AG04450 (cell line): ENCODE measurements around the gene RAPGEF2. TPM values are rescaled to one million over a fixed set of nuclear protein-coding genes. Genes with fewer than 3 reads are reported as not detected.

Experiments used
- CTCF ChIA-PET: fragments of 300-600, 350-600 bp; formaldehyde crosslinking; extraction: SDS; loops from one replicate; lab custom pipeline; 2022; ENCODE audit warnings: antibody characterized with exemption, inconsistent platforms; lab: Charles Lee
- POLR2A ChIA-PET: fragments of 350-600 bp; formaldehyde crosslinking; extraction: SDS; loops from one replicate; lab custom pipeline; 2021; ENCODE audit warnings: antibody characterized with exemption, inconsistent platforms; lab: Yijun Ruan, JAX
- DNase-seq: peaks from one replicate; pipeline ENCODE4 v3.0.0-alpha.2; 2011; ENCODE audit warnings: low read depth, low spot score
- H3K27ac ChIP-seq: one replicate; pipeline ENCODE4 v1.5.1; 2012; ENCODE audit warnings: low read depth, low read length, control low read depth
- H3K27me3 ChIP-seq: one replicate; pipeline ENCODE4 v1.6.0; 2012; ENCODE audit warnings: low read length; ENCODE audit not compliant: control insufficient read depth, insufficient read depth
- H3K4me3 ChIP-seq: 2 replicates; pipeline ENCODE4 v1.5.1; 2011; ENCODE audit warnings: mild to moderate bottlenecking, low read depth, low read length, control low read depth
- H3K9me3 ChIP-seq: 2 replicates; pipeline ENCODE4 v1.5.1; 2012; ENCODE audit warnings: low read length; ENCODE audit not compliant: control insufficient read depth, insufficient read depth
- polyA plus RNA-seq: library from polyadenylated mRNA; depleted of rRNA; stranded (reverse); fragments of >200 nt; gene quantifications from 2 replicates; pipeline ENCODE4 v1.2.3, GENCODE V29; 2011
- TF ChIP-seq, protein P1 (sequence below): IDR thresholded peaks from 2 replicates; pipeline ENCODE4 v1.5.1; 2011; ENCODE audit warnings: low read depth, low read length, control low read depth, inconsistent platforms

Gene RAPGEF2
- polyA plus RNA-seq, 1 experiment, result 51.5 TPM

DNA sequence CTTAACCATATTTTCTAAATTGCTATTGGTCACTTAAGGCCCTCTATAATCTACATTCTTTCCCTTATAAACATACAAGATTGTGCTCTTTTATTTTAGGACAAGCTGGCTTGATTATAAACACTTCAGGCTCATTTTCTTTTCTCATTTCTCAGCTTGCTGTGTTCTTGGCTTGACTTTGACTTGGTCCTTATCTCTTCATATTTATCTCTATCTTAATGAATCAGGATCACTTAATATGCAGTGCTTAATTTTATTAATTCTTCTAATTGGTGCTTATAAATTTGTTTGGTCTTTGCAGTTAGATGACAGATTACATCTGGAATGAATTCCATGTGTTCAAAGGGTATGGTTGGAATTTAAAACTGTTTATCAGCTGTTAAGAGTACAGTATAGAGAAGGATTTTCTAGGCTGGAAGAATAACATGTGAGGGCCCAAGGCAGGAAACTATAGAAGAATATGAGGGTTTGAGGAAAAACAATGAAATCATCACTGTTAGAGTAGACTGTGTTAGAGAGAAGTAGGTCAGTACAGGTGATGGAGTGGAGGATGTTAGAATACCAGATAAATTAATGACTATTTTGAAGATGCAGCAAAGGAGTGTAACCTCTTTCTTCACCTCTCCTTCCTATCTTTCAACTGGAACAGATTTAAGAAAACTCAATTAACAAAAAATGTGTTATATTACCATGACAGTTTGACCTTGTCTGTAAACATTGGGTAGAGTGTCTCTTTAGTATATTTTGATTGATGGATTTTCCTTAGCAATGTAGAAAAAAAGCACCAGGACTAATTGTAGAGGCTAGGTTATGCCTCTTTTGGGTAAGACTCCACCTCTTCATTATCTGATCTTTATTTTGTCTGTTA is 169.6 kb downstream of the RAPGEF2 start:
- POLR2A ChIA-PET, result no interaction called here
- H3K27ac ChIP-seq, result no peak overlapping the region
- TF ChIP-seq, protein P1, sequence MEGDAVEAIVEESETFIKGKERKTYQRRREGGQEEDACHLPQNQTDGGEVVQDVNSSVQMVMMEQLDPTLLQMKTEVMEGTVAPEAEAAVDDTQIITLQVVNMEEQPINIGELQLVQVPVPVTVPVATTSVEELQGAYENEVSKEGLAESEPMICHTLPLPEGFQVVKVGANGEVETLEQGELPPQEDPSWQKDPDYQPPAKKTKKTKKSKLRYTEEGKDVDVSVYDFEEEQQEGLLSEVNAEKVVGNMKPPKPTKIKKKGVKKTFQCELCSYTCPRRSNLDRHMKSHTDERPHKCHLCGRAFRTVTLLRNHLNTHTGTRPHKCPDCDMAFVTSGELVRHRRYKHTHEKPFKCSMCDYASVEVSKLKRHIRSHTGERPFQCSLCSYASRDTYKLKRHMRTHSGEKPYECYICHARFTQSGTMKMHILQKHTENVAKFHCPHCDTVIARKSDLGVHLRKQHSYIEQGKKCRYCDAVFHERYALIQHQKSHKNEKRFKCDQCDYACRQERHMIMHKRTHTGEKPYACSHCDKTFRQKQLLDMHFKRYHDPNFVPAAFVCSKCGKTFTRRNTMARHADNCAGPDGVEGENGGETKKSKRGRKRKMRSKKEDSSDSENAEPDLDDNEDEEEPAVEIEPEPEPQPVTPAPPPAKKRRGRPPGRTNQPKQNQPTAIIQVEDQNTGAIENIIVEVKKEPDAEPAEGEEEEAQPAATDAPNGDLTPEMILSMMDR, result no peak
- H3K27me3 ChIP-seq, result no peaks in the 10 kb centered on the region
- H3K4me3 ChIP-seq, result no peak overlapping the region
- H3K9me3 ChIP-seq, result no peaks in the 10 kb centered on the region
- peak; percentile 11 for DNase-seq
- CTCF ChIA-PET, result no interaction called here

DNA sequence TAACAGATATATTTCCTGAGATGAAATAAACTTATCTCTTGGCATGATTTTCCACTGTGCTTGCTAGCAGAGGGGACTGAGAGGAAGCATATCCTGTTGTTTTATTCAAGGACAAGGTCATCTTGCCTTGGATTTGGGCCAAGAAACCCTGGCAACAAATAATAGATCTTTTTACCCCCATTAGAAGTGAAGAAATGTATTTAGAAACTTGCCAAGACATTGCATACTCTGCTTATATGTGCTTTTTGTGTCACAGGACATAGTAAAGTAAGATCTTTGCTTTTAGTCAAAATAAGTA is 170.2 kb downstream of the RAPGEF2 start:
- H3K9me3 ChIP-seq, result no peaks in the 10 kb centered on the region
- no peak overlapping the region for H3K27ac ChIP-seq
- CTCF ChIA-PET, result no interaction called here
- no peak for DNase-seq
- no peak overlapping the region for H3K4me3 ChIP-seq
- H3K27me3 ChIP-seq, result no peaks in the 10 kb centered on the region
- TF ChIP-seq, protein P1, result no peak
- POLR2A ChIA-PET, result no interaction called here

DNA sequence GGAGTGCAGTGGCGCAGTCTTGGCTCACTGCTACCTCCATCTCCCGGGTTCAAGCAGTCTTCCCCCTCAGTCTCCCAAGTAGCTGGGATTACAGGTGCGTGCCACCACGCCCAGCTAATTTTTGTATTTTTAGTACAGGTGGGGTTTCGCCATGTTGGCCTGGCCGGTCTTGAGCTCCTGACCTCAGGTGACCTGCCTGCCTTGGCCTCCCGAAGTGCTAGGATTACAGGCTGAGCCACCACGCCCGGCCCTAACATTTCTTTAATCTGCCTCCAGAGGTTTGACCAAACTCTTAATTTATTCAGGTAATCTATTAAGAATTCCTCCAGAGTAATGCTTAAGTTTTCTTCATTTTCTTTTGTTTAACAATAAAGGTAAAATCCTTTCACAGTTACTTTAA is 171.0 kb downstream of the RAPGEF2 start:
- no peak overlapping the region for H3K27ac ChIP-seq
- ChIA-PET CTCF (no interaction called here), POLR2A (no interaction called here)
- TF ChIP-seq, protein P1, result no peak
- no peak for DNase-seq
- no peaks in the 10 kb centered on the region for H3K9me3 ChIP-seq
- no peak overlapping the region for H3K4me3 ChIP-seq
- H3K27me3 ChIP-seq, result no peaks in the 10 kb centered on the region

DNA sequence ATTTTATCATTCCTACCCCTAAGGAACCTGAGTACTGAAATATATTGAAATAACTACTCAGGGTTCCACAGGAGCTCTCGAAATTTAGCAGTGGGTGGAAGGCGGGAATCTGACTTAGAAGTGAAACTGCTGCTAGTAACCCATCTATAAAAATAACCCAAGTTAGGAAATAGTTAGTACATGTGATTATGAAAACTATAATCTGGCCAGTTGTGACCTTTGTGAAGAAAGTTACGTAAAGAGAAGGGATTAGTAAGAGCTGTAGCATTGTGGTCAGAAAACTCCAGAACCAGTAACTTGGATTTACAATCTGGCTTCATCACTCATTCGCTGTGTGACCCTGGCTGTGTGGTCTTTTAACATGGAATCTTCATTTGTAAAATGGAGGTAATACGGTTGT is 175.5 kb downstream of the RAPGEF2 start:
- H3K27me3 ChIP-seq, result no peaks in the 10 kb centered on the region
- TF ChIP-seq, protein P1, result no peak

DNA sequence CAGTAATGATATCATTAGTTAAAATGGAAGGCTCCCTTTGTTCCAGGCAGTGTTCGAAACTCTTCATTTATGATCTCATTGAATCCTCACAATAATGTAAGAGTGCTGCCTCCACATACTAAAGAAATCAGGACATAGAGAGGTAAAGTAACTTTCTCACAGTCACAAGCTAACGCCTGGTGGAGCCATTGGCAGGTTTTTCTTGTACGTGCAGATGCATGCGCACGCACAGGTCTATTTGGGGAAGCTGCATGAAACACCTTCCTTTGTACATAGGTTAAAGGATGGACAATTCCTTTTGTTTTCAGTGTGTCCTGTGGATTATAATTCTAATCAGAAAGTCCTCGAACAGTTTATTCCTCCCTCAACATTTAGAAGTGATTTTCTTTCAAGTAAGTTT is 176.2 kb downstream of the RAPGEF2 start:
- Histone ChIP-seq H3K4me3 (no peak overlapping the region), H3K27me3 (no peaks in the 10 kb centered on the region), H3K9me3 (no peaks in the 10 kb centered on the region), H3K27ac (no peak overlapping the region)
- no peak for DNase-seq
- TF ChIP-seq, protein P1, result no peak
- POLR2A ChIA-PET, result no interaction called here
- CTCF ChIA-PET, result no interaction called here

More for the DNA sequence above, 175.5 kb downstream of the RAPGEF2 start:
- no peak overlapping the region for H3K27ac ChIP-seq
- POLR2A ChIA-PET, result no interaction called here
- H3K4me3 ChIP-seq, result no peak overlapping the region
- DNase-seq, result no peak
- no peaks in the 10 kb centered on the region for H3K9me3 ChIP-seq
- CTCF ChIA-PET, result no interaction called here
